Stimulated activated CD8-positive, alpha-beta memory T cell treated with anti-CD3 and anti-CD28 coated beads, Interleukin-4, amount 100 ng/mL, for 1 hour (primary cell): ENCODE measurements around the gene UHRF1.

Experiments
- DNase-seq, 2 donors: peaks; one replicate each; pipeline ENCODE4 v3.0.0-alpha.2; 2020; ENCODE audit warnings: low read depth in 2 of 2, low spot score in 1 of 2

The UHRF1 gene

GRCh38 chr19:4987256-4987655 lies 78.0 kb downstream of the UHRF1 start:
- no peak for DNase-seq

DNA sequence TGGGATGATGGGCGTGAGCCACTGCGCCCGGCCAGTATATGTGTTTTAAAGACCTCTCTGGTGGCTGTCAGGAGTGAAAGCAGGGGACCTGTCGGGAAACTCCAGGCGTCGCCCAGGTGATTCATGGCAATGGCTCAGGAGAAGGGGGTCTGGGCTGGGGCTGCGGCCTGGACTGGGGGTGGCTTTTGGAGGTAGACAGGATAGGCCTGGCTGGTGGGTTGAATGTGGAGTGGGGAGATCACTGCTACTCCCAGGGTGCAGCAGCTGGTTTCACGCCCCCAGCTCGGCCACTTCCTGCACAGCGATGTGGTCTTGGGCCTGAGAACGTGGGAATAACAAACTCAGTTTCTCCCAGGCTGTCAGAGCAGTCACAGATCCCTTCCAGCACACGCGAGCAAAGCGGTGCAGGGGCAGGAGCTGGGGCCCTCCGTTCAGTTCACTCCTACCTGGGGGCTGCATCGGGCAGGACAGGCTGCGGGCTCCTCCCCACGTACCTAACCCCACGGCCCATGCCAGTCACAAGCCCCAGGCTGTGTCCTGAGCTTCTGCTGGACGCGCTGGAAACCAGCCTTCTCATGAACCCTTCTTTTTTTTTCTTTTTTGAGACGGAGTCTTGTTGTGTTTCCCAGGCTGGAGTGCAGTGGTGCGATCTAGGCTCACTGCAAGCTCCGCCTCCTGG lies 78.5 kb downstream of the UHRF1 start:
- DNase-seq = no peak

- DNase-seq = no peak
Measured at GRCh38 chr19:4988770-4989251, 79.5 kb downstream of the UHRF1 start.

DNA sequence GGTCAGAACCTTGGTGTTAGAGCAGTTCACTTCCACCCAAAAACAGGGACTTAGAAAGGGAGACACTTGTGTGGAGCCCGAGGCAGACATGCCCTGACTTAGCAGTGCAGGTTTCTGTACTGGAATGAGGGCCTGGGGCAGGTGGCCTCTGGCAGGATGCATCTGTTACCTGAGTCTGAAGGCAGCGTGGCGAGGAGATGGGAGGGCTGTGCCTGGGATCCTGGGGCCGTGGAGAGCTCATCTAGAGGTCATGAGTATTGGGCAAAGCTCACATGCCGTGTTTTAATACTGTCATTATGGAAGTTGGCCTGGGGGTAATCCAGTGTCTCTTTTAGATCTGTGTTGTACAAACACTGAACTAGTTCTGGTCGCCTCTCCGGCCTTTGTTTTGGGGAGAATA lies 81.0 kb downstream of the UHRF1 start:
- DNase-seq = no peak

DNA sequence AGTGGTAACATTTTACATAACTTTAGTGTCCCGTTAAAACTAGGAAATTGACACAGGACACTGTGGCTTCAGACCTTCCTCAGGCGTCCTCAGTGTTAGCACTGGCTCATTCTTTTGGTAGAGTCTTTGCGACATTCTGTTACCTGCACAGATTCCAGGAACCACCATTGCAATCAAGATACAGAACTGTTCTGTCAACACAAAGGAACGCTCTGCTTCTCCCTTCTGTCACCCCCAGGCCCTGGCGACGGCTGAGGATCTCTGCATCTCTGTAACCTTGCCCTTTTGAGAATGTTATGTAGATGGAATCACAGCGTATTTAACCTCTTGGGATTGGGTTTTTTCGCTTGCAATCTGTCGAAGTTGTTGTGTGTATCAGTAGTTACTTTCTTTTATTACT lies 82.2 kb downstream of the UHRF1 start:
- no peak for DNase-seq

- no peak for DNase-seq
Measured at GRCh38 chr19:4991996-4992698, 82.8 kb downstream of the UHRF1 start.

- no peak for DNase-seq
Measured at GRCh38 chr19:4993683-4994082, 84.4 kb downstream of the UHRF1 start.

DNA sequence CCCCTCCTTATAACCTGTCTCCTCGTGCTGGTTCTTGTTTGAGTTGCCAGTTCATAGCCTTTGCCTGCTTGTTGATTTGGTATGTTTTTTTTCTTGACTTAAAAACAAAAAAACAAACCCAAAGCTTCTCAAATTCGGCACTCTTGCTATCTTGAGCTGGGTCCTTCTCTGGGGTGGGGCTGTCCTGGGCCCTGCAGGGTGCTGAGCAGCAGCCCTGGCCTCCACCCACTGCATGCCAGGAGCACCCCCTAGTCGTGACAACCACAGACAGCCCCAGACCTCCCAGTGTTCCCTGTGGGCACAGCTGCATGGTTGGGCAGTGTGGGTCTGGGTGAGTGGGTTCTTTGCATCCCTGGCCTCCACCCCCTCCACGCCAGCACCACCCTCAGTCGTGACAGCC lies 87.4 kb downstream of the UHRF1 start:
- no peak for DNase-seq

GRCh38 chr19:4997297-4997696 lies 88.0 kb downstream of the UHRF1 start:
- no peak for DNase-seq

GRCh38 chr19:5000120-5000611 lies 90.9 kb downstream of the UHRF1 start:
- no peak for DNase-seq

DNA sequence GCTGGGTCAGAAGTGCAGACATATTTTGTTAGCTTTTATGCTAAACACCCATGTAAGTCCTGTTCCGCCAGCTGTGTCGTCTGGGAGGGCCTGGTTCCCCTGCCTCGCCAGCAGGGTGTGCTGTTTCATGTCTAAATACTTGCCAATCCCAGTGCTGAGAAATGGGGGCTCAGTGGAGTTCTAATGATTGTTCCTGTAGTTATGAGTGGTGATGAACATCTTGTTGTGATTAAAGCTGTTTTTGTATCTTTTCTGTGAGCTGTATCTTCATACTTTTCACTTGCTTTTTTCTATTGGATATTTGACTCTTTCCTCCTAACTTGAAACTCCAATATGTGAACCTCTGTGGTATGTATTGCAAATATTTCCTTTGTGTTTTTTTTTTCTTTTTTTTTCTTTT lies 92.3 kb downstream of the UHRF1 start:
- peak in 1 of 2 donors; percentile 6 for DNase-seq

DNA sequence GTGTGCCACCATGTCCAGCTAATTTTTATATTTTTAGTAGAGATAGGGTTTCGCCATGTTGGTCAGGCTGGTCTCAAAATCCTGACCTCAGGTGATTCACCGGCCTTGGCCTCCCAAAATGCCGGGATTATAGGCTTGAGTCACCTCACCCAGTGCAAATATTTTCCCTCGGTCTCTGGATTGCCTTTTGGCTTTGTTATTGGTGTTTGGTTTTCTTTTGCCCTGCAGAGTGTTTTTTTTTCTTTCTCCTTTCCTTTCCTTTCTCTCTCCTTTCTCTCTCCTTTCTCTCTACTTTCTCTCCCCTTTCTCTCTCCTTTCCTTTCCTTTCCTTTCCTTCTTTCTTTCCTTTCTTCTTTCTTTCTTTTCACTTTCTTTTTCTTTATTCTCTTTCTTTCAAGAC lies 92.8 kb downstream of the UHRF1 start:
- no peak for DNase-seq

DNA sequence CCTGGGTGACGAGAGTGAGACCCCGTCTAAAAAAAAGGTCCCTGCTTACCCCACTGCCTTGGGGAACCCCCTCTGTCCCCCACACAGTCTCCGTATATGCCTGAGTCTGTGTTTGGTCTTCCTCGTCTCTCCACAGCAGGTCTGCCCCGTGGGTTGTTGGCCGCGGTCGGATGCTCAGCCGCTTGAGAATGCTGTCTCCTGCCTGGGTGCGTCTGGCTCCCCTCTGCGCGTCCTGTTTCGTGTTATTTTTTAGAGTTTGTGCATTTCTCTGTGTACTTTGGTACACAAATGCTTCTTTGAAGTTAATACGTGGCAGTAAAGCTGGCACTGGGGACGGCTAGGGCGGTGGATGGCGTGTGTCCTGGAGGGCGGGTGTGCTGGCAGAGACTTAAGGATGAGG lies 94.5 kb downstream of the UHRF1 start:
- no peak for DNase-seq

DNA sequence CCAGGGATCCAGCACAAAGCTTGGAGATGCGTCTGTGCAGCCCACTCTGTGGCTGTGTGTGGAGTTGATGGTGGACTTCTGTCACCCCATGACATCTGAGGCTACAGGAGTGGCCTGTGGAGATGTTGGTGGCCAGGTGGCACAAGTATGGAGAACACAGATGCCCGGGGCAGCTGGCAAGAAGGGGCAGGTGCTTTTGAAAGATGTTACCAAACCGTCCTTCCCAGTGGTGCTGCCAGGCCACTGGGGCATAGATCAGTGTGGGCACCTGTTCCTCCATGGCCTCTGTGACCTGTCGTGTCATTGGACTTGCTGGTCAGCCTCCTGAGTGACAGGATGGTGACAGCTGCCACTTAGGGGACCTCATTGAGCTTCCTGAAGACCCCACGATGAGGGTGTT lies 95.8 kb downstream of the UHRF1 start:
- no peak for DNase-seq

DNA sequence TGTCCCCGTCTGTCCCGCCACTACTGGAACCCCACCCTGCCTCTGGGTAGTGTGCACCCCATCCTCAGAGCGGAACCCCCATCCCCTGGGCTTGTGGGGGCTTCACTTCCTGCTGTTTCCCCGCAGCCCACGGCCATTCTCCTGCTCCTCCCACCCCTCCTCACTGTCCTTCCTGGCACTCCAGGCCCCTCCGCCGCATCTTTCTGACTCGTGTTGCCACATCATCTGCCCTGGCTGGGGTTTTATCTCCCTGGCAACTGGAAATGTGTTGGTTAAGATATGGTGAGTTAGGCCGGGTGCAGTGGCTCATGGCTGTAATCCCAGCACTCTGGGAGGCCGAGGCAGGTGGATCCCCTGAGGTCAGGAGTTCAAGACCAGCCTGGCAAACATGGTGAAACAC lies 96.9 kb downstream of the UHRF1 start:
- no peak for DNase-seq

- DNase-seq = no peak
Measured at GRCh38 chr19:5006821-5007220, 97.5 kb downstream of the UHRF1 start.
